Hepatocyte (in vitro differentiated cells): ENCODE measurements around the gene LUZP2.

Source experiments
- CTCF ChIP-seq: fragments of 200-600 bp; sonication (generic); IDR thresholded peaks from 2 replicates; pipeline ENCODE4 v1.5.1; 2016; ENCODE audit warnings: antibody characterized with exemption, mild to moderate bottlenecking; ENCODE audit not compliant: poor library complexity
- EZH2phosphoT487 ChIP-seq: fragments of 200-600 bp; sonication (generic); IDR thresholded peaks from one replicate; pipeline ENCODE4 v1.6.1; 2018; ENCODE audit warnings: antibody characterized with exemption, mild to moderate bottlenecking, low read depth, moderate library complexity; ENCODE audit not compliant: unreplicated experiment, severe bottlenecking

GRCh38 chr11:24664399-24664798 is 167.5 kb downstream of the LUZP2 start:
- TF ChIP-seq CTCF: no peak
- no peak for TF ChIP-seq EZH2phosphoT487
